ENCODE measurements around the gene PTK7.
"Not testable (repeated sequence)": the region's sequence is repeated elsewhere in the genome, so short reads cannot be mapped to it uniquely, and the experiment has no call there.

The PTK7 gene

DNA sequence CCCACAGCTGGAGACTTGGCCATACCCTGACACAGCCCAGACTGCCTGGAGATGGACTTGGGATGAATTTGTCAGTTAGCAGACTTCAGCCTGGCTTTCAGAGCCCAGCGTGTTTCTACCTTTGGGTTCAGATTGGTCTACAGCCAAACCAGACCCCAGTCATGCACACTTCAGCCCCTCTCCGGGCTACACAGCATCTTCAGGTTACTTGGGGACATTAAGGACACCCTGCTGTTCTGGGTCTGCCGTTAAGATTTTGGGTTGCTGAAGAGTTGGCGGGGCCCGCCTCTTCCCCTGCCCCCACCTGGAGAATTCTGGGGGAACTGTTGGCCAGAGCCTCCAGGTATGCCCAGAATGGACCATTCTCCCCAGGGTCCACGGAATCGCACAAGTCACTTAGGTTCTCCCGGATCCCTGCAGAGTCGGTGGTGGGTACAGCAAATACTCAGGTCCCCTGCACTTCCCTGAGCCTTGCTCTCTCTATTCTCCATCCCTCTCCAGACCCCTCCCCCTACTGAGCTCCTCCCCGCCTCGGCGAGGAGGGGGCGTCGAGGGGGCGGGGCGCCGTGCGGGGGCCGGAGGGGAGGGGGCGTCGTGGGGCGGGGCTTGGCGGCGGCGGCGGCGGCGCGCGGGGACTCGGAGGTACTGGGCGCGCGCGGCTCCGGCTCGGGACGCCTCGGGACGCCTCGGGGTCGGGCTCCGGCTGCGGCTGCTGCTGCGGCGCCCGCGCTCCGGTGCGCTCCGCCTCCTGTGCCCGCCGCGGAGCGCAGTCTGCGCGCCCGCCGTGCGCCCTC, at the start of gene PTK7:
Gene PTK7 (plus strand): TSS at position 645 of the 794 bp plus-strand sequence. CDS start 175 bp downstream, outside the sequence.
- DNase-seq (ENCODE audit: low read depth) = peak; percentile 62

DNA sequence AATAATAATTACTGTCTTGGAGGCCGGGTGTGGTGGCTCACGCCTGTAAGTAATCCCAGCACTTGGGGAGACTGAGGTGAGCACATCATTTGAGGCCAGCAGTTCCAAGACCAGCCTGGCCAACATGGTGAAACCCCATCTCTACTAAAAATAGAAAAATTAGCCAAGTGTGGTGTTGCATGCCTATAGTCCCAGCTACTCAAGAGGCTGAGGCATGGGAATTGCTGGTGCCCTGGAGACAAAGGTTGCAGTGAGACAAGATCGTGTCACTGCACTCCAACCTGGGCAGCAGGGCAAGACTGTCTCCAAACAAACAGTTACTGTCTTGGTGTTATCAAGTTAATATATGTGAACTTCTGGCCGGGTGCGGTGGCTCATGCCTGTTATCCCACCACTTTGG, 49.7 kb upstream of the PTK7 start:
- DNase-seq (ENCODE audit: low read depth) = no peak

DNA sequence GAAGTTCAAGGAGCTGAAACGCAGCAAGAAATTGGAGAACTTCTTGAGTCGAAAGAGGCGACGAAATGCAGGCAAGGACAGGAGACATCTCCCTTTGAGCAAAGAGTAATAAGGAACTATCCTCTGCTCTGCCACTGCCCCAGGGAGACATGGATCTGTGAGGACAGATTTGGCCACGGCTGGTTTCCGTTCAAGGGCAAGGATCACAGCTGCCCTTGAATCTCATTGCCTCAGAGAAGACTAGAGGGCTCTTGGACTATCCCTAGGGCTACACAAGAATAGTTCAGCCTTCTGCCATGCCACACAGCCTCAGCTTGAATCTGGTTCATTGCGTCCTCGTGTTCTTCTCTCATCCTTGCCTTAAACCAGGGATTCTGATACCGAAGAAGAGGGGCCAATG, 47.0 kb upstream of the PTK7 start:
- DNase-seq (ENCODE audit: low read depth) = no peak

DNA sequence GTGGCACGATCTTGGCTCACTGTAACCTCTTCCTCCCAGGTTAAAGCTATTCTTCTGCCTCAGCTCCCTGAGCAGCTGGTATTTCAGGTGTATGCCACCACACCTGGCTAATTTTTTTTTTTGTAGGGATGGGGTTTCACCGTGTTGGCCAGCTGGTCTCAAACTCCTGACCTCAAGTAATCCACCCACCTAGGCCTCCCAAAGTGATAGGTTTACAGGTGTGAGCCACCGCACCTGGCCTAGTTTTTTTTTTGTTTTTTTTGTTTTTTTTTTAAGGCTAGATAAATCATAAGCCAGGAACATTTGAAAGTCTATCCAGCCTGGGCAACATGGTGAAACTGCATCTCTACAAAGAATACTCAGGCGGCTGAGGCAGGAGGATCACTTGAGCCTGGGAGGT, 43.8 kb upstream of the PTK7 start:
- no peak for DNase-seq (ENCODE audit: low read depth)

DNA sequence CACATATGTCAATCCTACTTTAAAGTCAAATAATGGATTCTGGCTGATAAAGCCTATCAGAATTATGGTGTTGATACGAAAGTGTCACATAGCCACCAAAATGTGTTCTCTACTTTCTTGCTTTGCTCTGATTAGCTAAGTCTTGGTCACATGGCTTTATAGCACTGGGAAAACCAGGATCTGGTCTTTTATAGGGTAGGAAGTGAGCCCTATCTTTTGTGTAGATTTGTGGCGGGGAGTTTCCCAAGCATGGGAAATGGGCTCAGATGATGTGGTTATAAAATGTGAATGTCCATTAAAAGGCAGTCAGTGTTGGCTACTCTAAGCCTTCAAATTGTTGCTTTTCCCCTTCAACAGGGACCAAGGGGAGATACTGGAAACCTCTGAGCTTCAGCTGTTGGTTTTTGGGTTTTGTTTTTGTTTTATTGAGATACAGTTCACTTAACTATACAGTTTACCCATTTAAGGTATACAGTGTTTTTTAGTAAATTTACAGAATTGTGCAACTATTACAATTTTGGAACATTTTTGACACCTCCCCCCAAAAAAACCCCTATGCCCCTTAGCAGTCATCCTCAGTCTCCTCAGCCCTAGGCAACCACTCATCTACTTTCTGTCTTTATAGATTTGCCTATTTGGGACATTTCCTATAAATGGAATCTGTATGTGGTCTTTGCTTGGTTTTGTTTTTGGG, 42.5 kb upstream of the PTK7 start:
- no peak for DNase-seq (ENCODE audit: low read depth)

DNA sequence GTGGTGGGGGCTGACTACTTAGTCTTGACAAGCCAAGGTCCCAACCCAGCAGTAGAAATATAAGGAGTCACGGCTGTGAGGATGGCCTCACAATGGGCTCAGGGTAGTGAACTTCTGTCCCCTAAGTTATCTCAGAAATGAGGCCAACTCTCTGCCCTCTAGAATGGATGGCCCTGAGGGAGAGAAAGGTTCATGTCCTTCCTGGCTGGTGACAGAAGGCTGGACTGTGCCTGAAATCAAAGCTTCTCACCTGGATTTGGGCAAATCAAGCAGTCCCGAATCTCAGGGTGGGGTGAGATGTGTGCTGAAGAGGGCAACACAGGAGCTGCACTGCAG, 42.0 kb upstream of the PTK7 start:
- no peak for DNase-seq (ENCODE audit: low read depth)

DNA sequence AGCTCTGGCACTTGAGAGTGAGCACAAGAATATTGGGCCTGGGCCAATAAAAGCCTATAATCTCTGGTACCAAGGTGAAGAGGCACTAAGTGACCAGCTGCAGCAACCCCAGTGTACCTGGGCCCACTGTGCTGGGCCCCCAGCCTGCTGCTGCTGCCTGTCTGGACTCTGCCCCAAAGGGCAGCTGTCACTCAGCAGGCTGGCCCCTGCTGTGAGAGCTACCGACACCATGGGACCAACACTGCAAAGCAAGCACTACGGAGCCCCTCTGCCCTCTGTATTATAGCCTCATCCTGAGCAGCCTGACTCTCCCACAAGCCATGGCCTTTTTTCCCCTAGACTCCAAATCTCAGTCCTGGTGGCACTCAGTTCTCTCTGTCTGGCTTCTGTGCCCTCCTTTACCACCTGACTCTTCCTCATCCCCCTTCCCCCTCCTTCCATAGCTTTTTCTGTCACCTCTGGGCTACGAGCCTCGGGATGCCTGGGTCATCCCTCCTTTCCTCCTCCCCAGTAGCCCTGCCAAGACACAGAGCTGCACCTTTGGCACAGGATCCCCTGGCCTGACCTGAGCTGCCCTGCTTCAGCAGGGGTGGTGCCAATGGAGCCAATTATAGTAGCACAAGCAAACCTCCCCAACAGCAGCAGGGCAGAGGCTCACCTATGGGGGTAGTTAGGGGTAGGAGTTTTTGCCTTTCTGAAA, 40.5 kb upstream of the PTK7 start:
- no peak for DNase-seq (ENCODE audit: low read depth)

DNA sequence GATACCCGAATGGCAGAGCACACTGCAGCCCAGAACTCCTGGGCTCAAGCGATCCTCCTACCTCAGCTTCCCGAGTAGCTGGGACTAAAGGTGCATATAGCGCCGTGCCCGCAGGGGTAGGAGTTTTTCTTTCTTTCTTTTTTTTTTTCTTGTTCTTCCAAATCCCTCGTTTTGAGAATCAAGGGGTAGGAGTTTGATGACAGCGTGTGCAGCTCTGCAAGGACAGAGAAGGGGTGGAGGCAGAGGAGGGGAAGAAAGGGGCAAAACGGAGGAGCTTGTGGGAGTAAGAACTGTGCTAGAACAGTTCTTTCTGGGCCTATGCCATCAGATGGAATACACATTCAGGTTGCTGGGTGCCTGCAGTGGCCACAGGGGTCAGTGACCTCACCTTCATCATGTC, 39.4 kb upstream of the PTK7 start:
- DNase-seq (ENCODE audit: low read depth) = no peak

DNA sequence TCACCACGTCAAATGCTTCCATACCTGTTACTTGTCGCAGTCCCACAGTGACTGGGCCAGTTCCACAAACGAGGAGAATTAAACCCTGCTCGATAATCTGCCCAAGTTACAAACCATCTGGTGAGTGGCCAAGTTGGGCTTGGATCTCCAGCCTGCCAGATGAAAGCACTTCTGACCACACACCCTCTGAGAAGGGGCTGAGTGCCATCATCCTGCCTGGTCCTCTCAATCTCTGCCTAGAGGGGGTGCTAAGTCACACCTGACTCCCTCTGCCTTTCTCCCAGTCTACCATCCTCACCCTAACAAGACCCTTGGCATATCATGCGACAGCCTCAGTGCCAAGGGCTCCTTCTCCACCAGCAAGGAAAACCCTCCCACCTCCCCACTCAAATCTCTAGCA, 38.9 kb upstream of the PTK7 start:
- DNase-seq (ENCODE audit: low read depth) = no peak

DNA sequence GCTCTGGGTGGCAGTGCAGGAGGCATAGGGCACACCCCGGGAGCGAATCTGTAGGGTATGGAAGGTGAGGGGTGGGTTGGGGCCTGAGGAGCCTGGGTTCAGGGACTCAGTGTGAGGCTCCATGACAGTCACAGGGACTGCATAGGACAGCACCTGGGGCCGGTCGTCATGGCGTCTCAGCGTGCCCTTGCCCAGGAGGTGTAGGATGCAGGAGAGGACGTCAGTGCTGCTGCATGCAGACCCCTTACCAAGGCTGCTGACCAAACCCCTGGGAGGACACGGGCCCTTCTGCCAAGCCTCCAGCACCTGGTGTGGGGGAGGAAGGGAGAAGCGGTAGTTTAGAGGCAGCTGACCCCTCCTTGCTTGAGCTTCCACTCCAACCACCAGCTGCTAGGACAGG, 38.4 kb upstream of the PTK7 start:
- no peak for DNase-seq (ENCODE audit: low read depth)

DNA sequence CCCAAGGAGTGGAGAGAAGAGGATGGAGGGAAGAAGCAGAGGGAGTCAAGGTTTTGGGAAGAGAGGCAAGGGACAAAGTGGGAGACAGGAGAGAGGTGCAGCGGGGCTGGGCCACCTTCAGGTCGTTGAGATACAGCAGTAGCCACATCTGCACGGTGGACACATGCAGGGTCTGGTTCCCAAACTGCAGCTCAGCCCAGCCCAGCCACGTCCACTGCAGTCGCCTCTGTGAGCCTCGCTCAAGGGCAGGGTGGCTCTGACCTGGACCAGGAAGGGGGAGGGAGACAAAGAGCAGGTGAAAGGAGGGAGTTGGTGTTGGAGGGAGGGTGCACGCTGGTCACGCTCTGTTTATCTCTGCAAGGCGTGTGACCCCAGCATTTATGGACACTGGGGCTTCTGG, 37.4 kb upstream of the PTK7 start:
- DNase-seq (ENCODE audit: low read depth) = no peak

DNA sequence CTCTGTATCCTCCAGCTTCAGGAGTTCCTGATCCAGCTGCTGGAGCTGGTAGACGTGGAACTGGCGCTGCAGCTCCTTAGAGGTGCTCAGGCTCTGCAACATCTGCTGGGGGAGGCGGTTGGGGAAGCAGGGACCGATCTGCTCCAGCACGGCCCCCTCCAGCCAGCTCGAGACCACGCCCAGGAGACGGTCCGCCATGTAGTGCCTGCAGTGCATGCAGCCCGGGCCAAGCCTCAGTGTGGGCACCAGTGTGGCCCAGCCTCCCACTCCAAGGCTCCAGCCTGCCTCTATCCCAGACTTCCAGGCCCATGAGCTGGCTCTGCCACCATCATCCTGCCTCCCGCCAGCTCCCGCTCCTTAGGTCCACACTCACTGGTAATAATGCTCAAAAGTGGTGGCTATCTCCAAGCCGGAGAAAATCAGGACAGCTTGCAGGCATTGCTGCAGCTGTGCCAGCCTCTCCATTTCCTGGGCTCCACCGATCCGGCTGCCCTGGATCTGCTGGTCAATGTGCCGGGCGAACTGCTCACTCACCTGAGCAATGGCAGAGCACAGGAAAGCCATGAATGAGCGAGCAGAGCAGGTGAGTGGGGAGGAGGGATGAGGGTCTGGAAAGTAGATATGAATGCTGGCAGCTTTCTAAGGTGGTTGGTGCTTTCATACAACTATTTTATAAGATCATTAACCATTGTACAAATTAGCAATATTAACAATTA, 35.4 kb upstream of the PTK7 start:
- DNase-seq (ENCODE audit: low read depth) = no peak

DNA sequence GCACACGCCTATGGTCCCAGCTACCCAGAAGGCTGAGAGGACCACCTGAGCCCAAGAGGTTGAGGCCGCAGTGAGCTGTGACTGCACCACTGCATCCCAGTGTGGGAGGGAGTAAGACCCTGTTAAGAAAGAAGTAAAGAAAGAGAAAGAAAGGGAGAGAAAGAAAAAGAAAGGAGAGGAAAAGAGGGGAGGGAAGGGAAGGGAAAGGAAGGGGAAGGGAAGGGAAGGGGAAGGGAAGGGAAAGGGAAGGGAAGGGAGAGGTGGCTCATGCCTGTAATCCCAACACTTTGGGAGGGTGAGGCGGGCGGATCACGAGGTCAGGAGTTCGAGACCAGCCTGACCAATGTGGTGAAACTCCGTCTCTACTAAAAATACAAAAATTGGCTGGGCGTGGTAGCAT, 34.6 kb upstream of the PTK7 start:
- DNase-seq (ENCODE audit: low read depth) = not testable (repeated sequence)

DNA sequence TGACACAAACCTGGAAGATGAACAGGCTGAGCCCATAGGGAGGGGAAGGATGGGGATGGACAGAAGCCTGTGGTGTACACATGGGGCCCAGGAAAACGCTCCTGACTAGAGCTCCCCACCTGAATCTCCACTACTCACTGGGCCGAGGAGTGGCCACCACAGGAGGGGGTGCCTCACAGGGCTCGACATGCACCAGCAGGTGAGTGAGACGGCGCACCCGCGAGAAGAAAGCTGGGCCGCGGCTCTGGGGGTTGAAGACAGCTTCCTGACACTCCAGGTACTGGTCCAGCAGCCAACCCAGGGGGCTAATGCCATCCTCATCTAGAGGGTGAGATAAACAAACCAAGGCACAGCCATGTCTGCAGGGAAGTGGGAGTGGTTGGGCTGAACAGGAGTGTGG, 32.8 kb upstream of the PTK7 start:
- no peak for DNase-seq (ENCODE audit: low read depth)

DNA sequence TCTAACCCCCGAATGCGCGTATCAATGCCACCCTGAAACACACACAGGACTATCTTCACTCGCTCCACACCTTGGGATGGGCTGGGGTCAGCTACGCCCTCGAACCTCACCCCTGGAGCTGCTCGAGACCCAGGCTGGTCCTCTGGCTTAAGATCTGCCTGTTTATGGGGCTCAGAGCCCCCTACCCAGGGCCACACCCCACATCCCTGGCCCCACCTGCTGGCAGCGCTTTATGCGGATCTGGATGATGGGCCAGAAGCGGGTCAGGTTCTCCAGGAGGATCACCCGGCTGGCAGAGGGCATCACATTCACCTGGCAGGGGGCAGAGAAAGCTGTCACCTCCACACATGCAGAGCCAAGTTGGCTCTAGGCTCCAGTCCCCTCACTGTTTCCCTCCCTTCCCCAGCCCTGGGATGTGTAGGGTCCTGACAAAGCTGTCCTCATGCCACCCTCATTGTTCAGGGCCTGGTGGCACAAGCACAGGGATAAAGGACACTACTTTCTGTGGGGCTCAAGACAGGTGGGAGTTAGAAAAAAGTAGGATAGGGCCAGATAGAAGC, 30.7 kb upstream of the PTK7 start:
- no peak for DNase-seq (ENCODE audit: low read depth)

DNA sequence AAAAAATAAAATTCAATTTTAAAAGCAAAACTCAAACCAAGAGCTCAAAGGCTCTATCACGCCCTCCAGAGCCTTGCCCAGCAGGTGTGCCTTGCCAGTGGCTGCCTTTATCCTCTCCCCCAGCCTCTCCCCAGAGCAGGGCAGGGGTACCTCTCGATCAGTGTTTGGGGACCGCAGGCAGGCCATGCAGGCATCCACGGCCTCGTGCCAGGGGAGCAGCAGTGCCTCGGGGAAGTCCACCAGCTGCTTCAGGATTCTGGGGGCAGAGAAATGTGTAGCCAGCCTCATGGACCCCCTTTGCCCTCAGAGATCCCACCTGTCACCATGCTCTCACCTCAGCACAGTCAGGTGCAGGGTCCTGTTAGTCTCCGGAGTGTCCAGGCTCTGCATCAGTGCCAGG, 28.1 kb upstream of the PTK7 start:
- no peak for DNase-seq (ENCODE audit: low read depth)

DNA sequence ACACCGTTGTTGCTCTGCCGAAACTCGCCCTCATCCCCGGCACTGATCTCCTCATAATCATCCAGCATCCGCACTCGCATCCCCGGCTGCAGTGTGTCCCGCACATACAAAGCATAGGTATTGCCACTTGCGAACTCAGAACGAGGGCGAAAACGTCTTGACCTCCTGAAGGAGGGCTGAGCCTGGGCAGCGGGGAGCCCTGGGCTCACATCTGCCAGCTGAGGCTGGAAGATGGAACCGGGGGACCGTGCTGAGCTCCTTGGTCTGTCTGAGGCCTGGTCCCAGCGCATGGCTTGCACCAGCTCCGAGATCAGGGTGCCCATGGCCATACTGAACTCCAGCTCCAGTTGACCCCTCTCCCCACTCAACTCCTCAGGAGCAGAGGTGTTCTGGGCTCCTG, 25.1 kb upstream of the PTK7 start:
- no peak for DNase-seq (ENCODE audit: low read depth)

DNA sequence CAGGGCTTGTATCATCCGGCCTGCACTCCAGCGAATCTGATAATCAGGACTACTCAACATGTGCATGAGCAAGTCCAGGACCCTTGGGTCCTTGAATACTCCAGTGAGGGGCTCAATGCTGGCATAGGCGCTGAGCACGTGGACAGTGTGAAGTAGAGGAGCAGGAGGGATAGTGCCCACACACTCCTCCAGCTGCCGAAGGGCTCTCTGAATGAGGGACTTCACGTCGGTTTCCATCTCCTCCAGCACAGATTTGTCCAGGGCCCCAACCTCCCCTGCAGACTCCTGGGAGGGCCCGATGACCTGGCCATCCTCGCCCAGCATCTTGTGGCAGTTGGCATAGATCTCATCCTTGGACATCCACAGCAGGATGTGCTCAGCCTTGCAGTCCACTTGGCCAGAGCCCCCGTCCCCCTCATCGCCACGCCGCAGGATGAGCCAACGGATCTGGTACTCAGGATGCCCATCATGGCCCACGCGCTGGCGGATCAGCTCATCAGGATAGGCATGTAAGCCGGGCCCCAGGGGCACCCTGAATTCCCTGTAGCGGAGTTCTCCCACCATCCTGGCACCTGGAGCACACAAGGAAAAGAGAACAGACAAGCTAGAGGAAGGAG, 23.8 kb upstream of the PTK7 start:
- no peak for DNase-seq (ENCODE audit: low read depth)

DNA sequence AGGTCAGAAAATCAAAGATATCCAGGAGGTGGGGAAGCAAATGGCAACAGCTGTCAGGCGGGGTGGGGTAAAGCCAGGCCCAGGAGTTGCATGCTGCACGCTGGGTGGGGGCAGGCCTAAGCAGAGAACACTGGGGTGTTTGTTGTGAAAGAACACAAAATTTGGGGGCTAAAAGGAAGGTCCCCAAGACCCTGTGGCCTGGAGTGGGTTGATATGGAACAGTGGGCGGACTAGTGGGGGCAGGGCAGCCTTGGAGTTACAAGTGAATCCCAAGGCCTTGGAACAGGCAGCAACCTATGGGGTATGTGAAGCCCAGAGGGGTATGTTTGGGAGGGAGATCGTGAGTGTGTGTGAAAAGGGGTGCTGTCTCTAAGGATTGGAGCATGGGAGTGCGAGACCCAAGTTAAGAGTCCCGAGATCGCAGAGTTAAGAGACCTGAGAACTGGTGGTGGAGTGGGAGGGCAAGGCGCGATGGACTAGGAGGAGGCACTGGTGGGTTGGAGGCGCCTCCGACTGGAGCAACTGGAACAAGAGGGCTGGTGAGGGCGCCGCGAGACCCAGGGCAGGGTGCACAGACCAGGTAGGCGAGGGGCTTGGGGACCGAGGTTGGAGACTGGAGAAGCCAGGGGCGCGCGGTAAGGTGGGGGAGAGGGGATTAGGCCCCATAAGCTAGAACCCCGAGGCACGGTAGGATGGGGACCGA, 23.1 kb upstream of the PTK7 start:
- DNase-seq (ENCODE audit: low read depth) = peak; percentile 24

DNA sequence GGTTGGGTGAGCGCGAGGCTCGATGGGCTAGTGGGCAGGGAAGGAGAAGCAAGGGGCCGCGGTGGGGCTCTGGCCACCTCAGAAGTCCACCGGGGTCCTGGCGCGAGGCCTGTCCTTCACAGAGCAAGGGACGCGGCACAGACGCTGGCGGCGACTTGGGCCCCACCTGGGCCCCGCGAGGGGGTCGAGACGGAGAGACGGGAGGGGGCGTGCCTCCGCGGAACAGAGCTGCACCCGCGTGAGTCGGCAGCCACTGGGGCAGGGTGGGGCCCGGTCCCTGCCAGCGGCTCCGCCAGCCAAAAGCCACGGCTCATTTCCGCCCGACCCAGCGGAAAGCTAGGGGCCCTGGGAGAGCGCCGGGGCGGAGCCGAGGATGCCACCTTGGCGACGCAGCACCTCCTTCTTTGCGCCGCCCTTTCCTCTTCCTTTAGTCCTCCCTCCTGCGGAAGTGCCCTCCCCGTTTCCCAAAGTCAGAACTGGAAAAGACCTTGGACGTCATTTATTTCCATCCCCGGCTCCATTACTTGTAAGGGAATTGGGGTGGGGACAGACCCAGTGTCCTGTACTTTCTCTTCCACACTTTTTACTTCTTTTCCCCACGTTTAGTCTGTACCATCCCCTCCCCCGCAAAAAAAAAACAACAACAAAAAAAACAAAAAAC, 22.4 kb upstream of the PTK7 start, which contains the start of gene CUL7:
Gene CUL7 (minus strand): TSS at position 307 of the 661 bp plus-strand sequence. CDS start 1,063 bp downstream, outside the sequence.
- peak; percentile 94 for DNase-seq (ENCODE audit: low read depth)

Data from amniotic epithelial cell (primary cell).